Osteoblast (primary cell): ENCODE data around the gene GCNT2. TPM values are rescaled to one million over a fixed set of nuclear protein-coding genes. Genes with fewer than 3 reads are reported as not detected.

Experiments
- DNase-seq: peaks from one replicate; pipeline ENCODE4 v3.0.0; 2011; ENCODE audit warnings: low spot score, mixed read lengths; ENCODE audit not compliant: insufficient read length; ENCODE audit errors: missing footprints
- H2AFZ ChIP-seq: 2 replicates; pipeline ENCODE4 v1.6.0; 2011; ENCODE audit warnings: mild to moderate bottlenecking, low read length
- H3K27ac ChIP-seq: 2 replicates; pipeline ENCODE4 v1.5.1; 2011; ENCODE audit warnings: mild to moderate bottlenecking, low read depth, low read length, moderate library complexity
- H3K27me3 ChIP-seq: 2 replicates; pipeline ENCODE4 v1.6.0; 2012; ENCODE audit warnings: mild to moderate bottlenecking, control low read depth, inconsistent platforms, low read length, moderate library complexity; ENCODE audit not compliant: insufficient read depth
- H3K36me3 ChIP-seq: 2 replicates; pipeline ENCODE4 v1.5.1; 2011; ENCODE audit warnings: mild to moderate bottlenecking, low read length, control low read depth, moderate library complexity; ENCODE audit not compliant: insufficient read depth
- H3K4me1 ChIP-seq: 2 replicates; pipeline ENCODE4 v1.5.1; 2011; ENCODE audit warnings: mild to moderate bottlenecking, low read length, control low read depth, moderate library complexity; ENCODE audit not compliant: insufficient read depth
- H3K4me2 ChIP-seq: 2 replicates; pipeline ENCODE4 v1.6.0; 2011; ENCODE audit warnings: mild to moderate bottlenecking, low read length; ENCODE audit not compliant: insufficient read depth
- H3K4me3 ChIP-seq: fragments of 200-600 bp; sonication (generic); 3 replicates; pipeline ENCODE4 v1.5.1; 2012; ENCODE audit warnings: mild to moderate bottlenecking, low read length, inconsistent platforms; ENCODE audit not compliant: insufficient read depth
- H3K79me2 ChIP-seq: 2 replicates; pipeline ENCODE4 v1.6.0; 2012; ENCODE audit warnings: mild to moderate bottlenecking, low read length, control low read depth, inconsistent platforms; ENCODE audit not compliant: insufficient read depth
- H3K9me3 ChIP-seq: 2 replicates; pipeline ENCODE4 v1.5.1; 2011; ENCODE audit warnings: low read depth, low read length, control low read depth
- H4K20me1 ChIP-seq: 2 replicates; pipeline ENCODE4 v1.6.0; 2012; ENCODE audit warnings: mild to moderate bottlenecking, low read length, control low read depth; ENCODE audit not compliant: insufficient read depth
- CTCF ChIP-seq: IDR thresholded peaks from 2 replicates; pipeline ENCODE4 v1.5.1; 2011; ENCODE audit warnings: mild to moderate bottlenecking, low read depth, low read length, moderate library complexity; ENCODE audit errors: extremely low read depth
- total RNA-seq: library from RNA; depleted of rRNA; stranded (reverse); fragments of >200 nt; gene quantifications from 2 replicates; pipeline ENCODE4 v1.2.3, GENCODE V29; 2012

GCNT2 gene
- total RNA-seq, 1 donor, result 0.72 TPM

DNA sequence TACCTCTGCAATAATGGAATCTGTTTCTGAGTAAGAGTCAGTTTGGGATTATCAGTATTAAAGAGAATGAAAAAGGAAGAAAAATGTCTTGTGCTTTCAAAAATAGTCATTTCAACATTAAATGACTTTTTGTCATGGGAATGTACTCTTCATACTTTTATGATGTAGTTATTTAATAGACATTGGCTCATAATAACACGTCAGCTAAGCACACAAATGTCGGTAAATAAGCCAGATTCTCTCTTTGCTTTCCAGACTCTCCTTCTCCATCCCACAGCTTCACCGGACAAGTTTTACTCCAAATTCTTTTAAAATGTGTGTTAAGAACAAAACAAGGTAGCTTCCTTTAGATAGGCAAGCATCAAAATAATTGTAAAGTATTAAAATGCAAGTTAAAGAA, 97.3 kb downstream of the GCNT2 start:
- Histone ChIP-seq H3K27me3 (no peaks in the 10 kb centered on the region), H3K4me1 (peaks cover 4% of the 10 kb centered on the region), H4K20me1 (no peaks in the 10 kb centered on the region), H2AFZ (no peak overlapping the region), H3K79me2 (no peaks in the 10 kb centered on the region), H3K36me3 (no peaks in the 10 kb centered on the region), H3K9me3 (no peaks in the 10 kb centered on the region), H3K4me3 (no peak overlapping the region), H3K4me2 (no peak overlapping the region), H3K27ac (no peak overlapping the region)
- DNase-seq, result no peak
- no peak for TF ChIP-seq CTCF

DNA sequence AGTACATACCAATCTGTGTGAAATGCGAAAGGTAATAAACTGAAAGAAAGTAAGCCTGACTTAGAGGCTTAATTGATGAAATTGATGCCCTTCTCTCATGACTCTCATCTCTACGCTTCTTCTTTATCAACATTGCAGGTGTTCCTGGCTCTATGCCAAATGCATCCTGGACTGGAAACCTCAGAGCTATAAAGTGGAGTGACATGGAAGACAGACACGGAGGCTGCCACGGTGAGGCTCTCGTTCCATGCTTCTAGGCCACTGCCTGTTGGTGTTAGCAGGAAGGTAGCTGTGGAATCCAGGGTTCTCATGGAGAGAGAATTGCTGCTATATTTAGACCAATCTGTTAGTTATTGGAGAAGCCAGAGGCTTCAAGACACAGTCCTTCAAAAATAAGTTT, 100.1 kb downstream of the GCNT2 start:
- Histone ChIP-seq H3K4me2 (no peak overlapping the region), H3K9me3 (no peaks in the 10 kb centered on the region), H3K27me3 (no peaks in the 10 kb centered on the region), H4K20me1 (no peaks in the 10 kb centered on the region), H3K27ac (no peak overlapping the region), H3K79me2 (no peaks in the 10 kb centered on the region), H3K4me1 (no peaks in the 10 kb centered on the region), H3K4me3 (no peak overlapping the region), H3K36me3 (no peaks in the 10 kb centered on the region), H2AFZ (no peak overlapping the region)
- no peak for TF ChIP-seq CTCF
- DNase-seq, result no peak

DNA sequence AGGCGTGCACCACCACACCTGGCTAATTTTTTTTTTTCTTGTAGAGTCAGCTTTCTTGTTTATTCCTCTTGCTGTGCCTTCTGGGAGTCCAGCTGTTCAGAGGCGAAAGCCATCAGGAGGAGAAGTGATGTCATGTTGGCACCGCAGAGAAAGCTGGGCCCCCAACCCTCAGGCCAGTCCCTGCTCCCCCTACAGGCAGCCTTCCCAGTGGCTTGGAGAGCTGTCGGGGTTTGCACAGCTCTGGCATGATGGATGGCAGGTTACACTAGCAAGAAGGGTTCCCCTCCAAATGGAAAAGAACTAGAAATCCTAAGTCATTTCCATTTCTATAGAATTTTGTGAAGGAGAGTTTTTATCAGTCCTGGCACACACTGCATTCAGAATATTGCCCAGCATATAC, 100.7 kb downstream of the GCNT2 start:
- Histone ChIP-seq H3K27me3 (no peaks in the 10 kb centered on the region), H3K9me3 (no peaks in the 10 kb centered on the region), H3K4me3 (no peak overlapping the region), H3K4me1 (no peaks in the 10 kb centered on the region), H2AFZ (no peak overlapping the region), H3K4me2 (no peak overlapping the region), H3K36me3 (no peaks in the 10 kb centered on the region), H3K27ac (no peak overlapping the region), H4K20me1 (no peaks in the 10 kb centered on the region), H3K79me2 (no peaks in the 10 kb centered on the region)
- TF ChIP-seq CTCF, result no peak
- no peak for DNase-seq

- Histone ChIP-seq H4K20me1 (no peaks in the 10 kb centered on the region), H3K27me3 (no peaks in the 10 kb centered on the region), H3K4me1 (no peaks in the 10 kb centered on the region), H3K9me3 (no peaks in the 10 kb centered on the region), H3K27ac (no peak overlapping the region), H3K4me3 (no peak overlapping the region), H3K79me2 (no peaks in the 10 kb centered on the region), H3K4me2 (no peak overlapping the region), H2AFZ (no peak overlapping the region), H3K36me3 (no peaks in the 10 kb centered on the region)
- no peak for TF ChIP-seq CTCF
- DNase-seq, result no peak
Observed at GRCh38 chr6:10624836-10625235, 103.7 kb downstream of the GCNT2 start.
